ENCODE measurements around the gene NAPB. TPM values are rescaled to one million over a fixed set of nuclear protein-coding genes. Genes with fewer than 3 reads are reported as not detected.
A peak's percentile ranks its signal among the peaks of the same experiment; 100 is the strongest.

The NAPB gene
- total RNA-seq, 2 experiments from 2014 or later = 7.3 to 7.6 TPM

DNA sequence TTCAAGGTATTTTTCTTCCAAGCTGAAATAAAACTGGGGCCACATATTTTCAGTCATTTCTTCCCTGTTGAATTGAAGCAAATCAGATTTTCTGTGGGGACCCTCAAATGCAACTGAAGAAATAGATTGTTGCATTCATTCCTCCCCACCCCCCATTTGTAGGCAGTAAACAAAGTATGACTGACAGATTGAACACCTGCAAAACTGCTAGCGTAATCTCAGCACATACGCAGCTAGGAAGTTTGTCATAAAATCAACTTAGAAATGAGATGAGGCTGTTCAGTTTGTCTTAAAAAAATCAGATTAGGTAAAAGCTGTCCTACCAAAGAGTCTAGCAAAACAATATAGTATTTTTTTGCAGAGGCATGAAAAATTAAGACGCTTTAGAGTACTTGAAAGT, 50.4 kb downstream of the NAPB start:
- intact Hi-C loops (cut with micrococcal nuclease) = no loop called here

DNA sequence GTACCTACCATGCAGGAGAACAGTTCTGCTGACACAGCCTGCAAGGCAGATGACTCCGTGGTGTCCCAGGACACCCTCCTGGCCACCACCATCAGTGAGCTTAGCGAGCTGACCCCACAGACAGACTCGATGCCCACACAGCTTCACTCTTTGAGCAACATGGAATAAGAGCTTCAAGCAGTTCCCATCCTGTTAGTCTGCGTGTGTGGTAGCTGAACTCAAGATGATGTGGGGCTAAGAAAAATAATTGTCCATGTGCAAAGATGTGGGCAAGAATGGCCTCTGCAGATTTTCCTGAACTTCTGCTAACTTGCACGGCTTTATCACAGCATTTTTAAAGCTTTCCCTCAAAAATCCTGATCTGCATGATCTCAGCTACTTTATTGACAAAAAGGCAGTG, 51.0 kb downstream of the NAPB start:
- Mint-ChIP-seq H3K4me1 (ENCODE audit: low read depth) (peaks cover 26% of the 10 kb centered on the region), H3K9me3 (no peaks in the 10 kb centered on the region), H3K27ac (no peak overlapping the region), H3K36me3 (peaks cover 39% of the 10 kb centered on the region), H3K4me3 (no peak overlapping the region), H3K27me3 (no peaks in the 10 kb centered on the region)
- no peak for DNase-seq
- POLR2A ChIA-PET = no interaction called here
- intact Hi-C loops (cut with micrococcal nuclease) = no loop called here
- CTCF ChIA-PET = no interaction called here

More for the DNA sequence above, 50.4 kb downstream of the NAPB start:
- H3K4me1 Mint-ChIP-seq (ENCODE audit: low read depth) = peaks cover 30% of the 10 kb centered on the region
- peaks cover 44% of the 10 kb centered on the region for H3K36me3 Mint-ChIP-seq
- no peak overlapping the region for H3K4me3 Mint-ChIP-seq
- H3K27me3 Mint-ChIP-seq = no peaks in the 10 kb centered on the region
- DNase-seq = no peak
- no peaks in the 10 kb centered on the region for H3K9me3 Mint-ChIP-seq
- no peak overlapping the region for H3K27ac Mint-ChIP-seq
- ChIA-PET POLR2A (no interaction called here), CTCF (no interaction called here)

DNA sequence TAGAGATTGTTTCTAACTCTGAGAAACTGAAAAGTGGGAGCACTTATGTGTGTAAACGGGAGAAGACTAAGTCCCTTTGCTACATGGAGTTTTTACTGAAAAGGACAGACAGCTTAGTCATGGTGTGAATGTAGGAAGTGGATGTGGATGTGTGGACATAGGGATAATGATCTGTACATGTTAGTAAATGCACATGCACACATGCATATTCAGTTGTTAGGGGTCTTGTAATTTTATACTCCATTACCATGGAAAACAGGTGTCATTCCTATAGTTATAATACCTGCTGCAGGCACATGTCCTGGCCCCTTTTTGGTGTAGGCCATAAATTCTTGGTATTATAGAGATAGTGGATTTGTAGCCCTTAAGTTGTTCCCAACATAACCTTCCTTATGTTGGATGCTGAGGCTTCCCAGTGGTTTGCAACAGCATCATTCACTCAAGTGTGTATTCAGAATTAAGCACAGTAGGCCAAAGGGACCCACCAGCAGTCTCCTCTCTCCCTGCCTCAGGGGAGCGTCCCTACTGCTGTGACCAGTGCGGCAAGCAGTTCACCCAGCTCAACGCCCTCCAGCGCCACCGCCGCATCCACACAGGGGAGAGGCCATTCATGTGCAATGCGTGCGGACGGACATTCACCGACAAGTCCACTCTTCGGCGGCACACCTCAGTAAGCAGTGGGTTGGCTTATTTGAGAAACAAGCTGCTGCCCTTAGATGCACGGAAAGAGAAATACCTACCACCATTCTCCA, 52.0 kb downstream of the NAPB start:
- Mint-ChIP-seq H3K9me3 (no peaks in the 10 kb centered on the region), H3K4me3 (no peak overlapping the region), H3K36me3 (peaks cover 47% of the 10 kb centered on the region), H3K4me1 (ENCODE audit: low read depth) (peaks cover 36% of the 10 kb centered on the region), H3K27me3 (no peaks in the 10 kb centered on the region), H3K27ac (no peak overlapping the region)
- ChIA-PET POLR2A (no interaction called here), CTCF (no interaction called here)
- no peak for DNase-seq
- intact Hi-C loops (cut with micrococcal nuclease) = loop anchor here (5.0 kb wide), 1 partner anchor 1812 kb away; no protein-coding TSS in a partner anchor

DNA sequence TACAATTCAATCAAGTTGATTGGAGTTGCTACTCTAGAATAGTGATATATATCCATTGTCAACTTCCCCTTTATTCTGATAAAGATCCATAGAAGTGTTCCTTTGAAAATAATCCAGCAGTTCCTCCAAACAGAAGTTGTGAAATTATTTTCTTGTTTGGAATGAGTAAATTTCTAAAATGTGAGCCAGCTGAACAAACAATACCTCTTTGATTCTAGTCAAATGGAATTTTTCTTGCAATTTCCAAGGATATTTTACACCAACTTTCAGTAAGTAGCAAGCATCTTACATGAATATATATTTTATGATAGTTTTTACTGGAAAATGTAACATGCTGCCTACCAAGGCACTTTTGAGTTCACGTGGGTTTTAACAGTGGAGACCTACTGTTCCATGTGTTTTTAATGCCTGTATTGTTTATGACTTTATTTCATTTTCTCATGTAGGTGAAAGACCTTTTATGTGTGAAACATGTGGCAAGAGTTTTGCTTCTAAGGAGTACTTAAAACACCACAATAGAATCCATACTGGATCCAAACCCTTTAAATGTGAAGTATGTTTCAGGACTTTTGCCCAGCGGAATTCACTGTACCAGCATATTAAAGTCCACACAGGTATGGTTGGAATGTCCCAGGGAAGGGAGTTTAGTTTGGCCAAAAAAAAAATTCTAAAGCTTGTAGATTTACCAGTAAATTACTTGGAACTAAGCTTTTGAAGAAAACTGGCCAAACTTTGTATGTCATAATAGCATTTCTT, 52.8 kb downstream of the NAPB start:
- intact Hi-C loops (cut with micrococcal nuclease) = loop anchor here (5.0 kb wide), 1 partner anchor 1811 kb away; no protein-coding TSS in a partner anchor
- DNase-seq = no peak
- H3K27me3 Mint-ChIP-seq = no peaks in the 10 kb centered on the region
- no peak overlapping the region for H3K4me3 Mint-ChIP-seq
- ChIA-PET POLR2A (no interaction called here), CTCF (interaction anchor here (0.9 kb wide), 1 partner anchor 51 kb away, joined by 3 read pairs; no protein-coding TSS in a partner anchor)
- H3K36me3 Mint-ChIP-seq = peaks cover 41% of the 10 kb centered on the region
- H3K27ac Mint-ChIP-seq = no peak overlapping the region
- H3K4me1 Mint-ChIP-seq (ENCODE audit: low read depth) = peaks cover 43% of the 10 kb centered on the region
- H3K9me3 Mint-ChIP-seq = no peaks in the 10 kb centered on the region

DNA sequence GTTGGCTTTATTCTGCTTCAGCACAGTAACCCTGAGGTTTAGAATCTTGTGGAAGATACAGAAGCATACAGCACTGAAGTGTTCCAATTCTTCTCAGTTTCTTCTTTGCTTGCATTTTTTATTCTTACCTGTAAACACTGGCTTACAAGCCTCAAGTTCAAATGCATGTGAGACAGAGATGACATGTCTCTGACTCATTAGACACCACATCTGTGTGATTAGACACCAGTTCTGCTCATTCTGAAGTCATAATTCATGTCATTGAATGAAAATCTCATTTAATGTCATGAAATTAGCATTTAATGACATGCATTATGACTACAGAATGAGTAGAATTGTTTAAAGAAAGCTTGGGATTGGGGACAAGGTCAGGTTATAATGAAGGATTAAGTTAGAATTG, 53.5 kb downstream of the NAPB start:
- H3K27ac Mint-ChIP-seq = peak overlapping the region; percentile 16
- POLR2A ChIA-PET = no interaction called here
- no peaks in the 10 kb centered on the region for H3K27me3 Mint-ChIP-seq
- no peak for DNase-seq
- intact Hi-C loops (cut with micrococcal nuclease) = loop anchor here (1.0 to 5.0 kb wide), 3 partner anchors 32 to 1810 kb away; no protein-coding TSS in a partner anchor
- peaks cover 50% of the 10 kb centered on the region for H3K4me1 Mint-ChIP-seq (ENCODE audit: low read depth)
- H3K36me3 Mint-ChIP-seq = peaks cover 41% of the 10 kb centered on the region
- no peaks in the 10 kb centered on the region for H3K9me3 Mint-ChIP-seq
- CTCF ChIA-PET = interaction anchor here (0.9 to 1.8 kb wide), 3 partner anchors 10 to 52 kb away, joined by 3 to 5 read pairs (median 4); no protein-coding TSS in a partner anchor
- no peak overlapping the region for H3K4me3 Mint-ChIP-seq

DNA sequence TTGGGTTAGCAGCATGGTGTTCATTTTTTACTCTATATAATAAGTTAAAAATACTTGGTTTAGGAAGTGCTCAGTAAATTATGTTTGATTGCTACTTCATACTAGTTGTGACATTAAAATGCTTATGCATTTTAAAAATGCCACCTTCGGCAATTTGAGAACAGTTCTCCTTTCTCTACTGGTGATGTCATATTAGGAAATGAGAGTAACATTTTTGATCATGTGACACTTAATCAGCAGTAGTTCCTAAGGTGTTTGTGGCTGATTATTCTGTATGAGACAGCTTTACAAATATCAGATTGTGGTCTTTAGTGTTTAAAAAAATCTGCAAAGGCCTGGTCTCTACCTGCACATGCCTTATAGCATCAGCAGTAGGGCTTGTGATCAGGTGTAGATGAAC, 54.9 kb downstream of the NAPB start:
- CTCF ChIA-PET = interaction anchor here (0.9 to 1.8 kb wide), 4 partner anchors 17 to 57 kb away, joined by 3 to 5 read pairs (median 4); partner anchors contain the start of gene NAPB
- DNase-seq = no peak
- H3K36me3 Mint-ChIP-seq = peaks cover 36% of the 10 kb centered on the region
- intact Hi-C loops (cut with micrococcal nuclease) = loop anchor here (1.0 to 5.0 kb wide), 4 partner anchors 15 to 1809 kb away; no protein-coding TSS in a partner anchor
- peaks cover 50% of the 10 kb centered on the region for H3K4me1 Mint-ChIP-seq (ENCODE audit: low read depth)
- peaks cover 2% of the 10 kb centered on the region for H3K27me3 Mint-ChIP-seq
- H3K9me3 Mint-ChIP-seq = no peaks in the 10 kb centered on the region
- peak overlapping the region; percentile 81 for H3K27ac Mint-ChIP-seq
- POLR2A ChIA-PET = interaction anchor here (1.0 to 1.5 kb wide), 3 partner anchors 16 to 55 kb away, joined by 6 to 16 read pairs (median 12); partner anchors contain the start of gene NAPB
- no peak overlapping the region for H3K4me3 Mint-ChIP-seq

DNA sequence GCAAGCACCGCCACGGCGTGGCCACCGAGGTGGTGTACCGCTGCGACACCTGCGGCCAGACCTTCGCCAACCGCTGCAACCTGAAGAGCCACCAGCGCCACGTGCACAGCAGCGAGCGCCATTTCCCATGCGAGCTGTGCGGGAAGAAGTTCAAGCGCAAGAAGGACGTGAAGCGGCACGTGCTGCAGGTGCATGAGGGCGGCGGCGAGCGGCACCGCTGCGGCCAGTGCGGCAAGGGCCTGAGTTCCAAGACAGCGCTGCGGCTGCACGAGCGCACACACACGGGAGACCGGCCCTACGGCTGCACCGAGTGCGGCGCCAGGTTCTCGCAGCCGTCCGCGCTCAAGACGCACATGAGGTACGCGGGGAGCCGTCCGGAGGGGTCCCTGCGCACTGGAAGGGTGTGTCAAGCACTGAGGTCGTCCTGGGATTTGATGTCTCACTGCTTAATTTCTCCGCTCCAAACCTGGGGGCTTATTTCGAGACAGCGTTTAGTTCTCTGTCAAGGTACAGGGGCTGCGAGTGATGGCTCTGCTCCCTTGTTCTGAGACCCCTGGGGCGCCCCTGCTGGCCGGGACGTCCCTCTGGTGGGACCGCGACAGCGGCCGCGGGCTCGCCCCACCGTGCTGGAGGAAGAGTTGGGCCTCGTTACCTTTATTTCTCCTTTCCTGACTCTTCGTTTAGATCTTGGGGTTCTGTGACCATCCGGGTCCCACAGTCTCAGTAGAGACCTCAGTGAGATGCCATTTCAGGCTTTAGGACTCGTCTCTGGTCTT, 55.7 kb downstream of the NAPB start:
- Mint-ChIP-seq H3K4me1 (ENCODE audit: low read depth) (peaks cover 54% of the 10 kb centered on the region), H3K9me3 (no peaks in the 10 kb centered on the region), H3K4me3 (no peak overlapping the region), H3K27me3 (peaks cover 2% of the 10 kb centered on the region), H3K27ac (no peak overlapping the region), H3K36me3 (peaks cover 31% of the 10 kb centered on the region)
- POLR2A ChIA-PET = interaction anchor here (1.4 kb wide), 1 partner anchor 15 kb away, joined by 6 read pairs; the partner anchor contains the start of gene NXT1
- intact Hi-C loops (cut with micrococcal nuclease) = loop anchor here (1.0 to 5.0 kb wide), 4 partner anchors 14 to 1808 kb away; no protein-coding TSS in a partner anchor
- no peak for DNase-seq
- CTCF ChIA-PET = no interaction called here

DNA sequence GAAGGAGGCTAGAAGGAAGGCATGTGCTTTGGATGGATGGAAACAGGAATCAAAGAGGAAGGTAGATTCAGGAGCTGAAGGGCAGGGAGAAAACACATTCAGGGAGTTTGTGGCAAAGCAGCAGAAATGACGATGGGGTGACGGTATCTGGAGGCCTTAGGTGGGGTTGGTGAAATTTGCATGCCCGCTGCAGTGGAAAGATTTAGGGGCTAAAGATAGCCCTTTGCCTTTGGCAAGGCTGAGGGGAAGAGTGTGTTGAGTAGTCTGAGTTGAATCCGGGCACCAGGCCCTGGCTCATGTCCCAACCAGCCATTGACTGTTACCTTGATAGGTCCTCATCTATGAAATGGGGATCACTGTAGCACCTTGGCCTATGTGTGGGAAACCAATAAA, 58.0 kb downstream of the NAPB start:
- peaks cover 20% of the 10 kb centered on the region for H3K36me3 Mint-ChIP-seq
- H3K27ac Mint-ChIP-seq = no peak overlapping the region
- no peak for DNase-seq
- H3K4me3 Mint-ChIP-seq = peak overlapping the region; percentile 91
- ChIA-PET POLR2A (no interaction called here), CTCF (interaction anchor here (1.4 kb wide), 1 partner anchor 58 kb away, joined by 3 read pairs; the partner anchor contains the start of gene NAPB)
- H3K9me3 Mint-ChIP-seq = no peaks in the 10 kb centered on the region
- intact Hi-C loops (cut with micrococcal nuclease) = no loop called here
- peaks cover 56% of the 10 kb centered on the region for H3K4me1 Mint-ChIP-seq (ENCODE audit: low read depth)
- peaks cover 2% of the 10 kb centered on the region for H3K27me3 Mint-ChIP-seq

DNA sequence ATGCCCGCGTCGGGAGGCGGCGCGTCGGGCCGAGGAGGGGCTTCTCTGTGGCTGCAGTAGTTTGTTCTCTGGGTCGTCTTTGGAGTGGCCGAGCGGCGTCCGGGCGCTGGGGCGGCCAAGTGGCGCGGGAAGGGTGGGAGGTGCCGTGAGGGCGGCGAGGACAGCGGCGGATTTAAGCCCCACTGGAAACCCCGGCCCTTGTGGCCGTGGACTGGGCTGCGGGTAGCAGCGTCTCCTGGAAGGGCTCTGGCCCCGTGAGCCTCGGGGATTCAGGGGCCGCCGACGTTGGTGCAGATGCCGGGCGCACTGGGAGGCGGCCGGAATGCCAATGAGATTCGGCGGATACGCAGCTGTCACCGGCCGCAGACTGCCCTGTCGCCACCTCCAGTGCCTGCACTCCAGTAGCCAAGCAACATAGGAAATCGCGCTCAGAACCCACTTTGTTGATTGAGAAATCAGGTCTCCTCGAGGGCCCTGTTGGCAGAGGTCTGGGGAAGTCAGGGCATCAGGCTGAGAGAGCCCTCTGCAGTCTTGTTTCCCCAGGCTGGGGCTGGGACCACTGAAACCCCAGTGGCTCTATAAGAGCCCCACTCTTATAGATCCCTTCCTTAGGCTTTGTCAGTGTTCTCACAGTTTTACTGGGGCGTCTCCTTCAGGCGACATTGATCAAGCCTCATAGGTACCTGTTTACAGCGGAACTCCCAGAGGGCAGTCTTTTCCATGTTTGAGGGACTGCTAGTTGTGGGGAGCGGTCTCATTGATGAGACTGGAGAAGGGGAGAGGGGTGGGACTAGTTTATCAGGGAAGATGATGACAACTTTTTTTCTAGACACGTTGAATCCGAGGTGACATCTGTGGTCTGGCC, 58.7 kb downstream of the NAPB start:
- Mint-ChIP-seq H3K4me3 (peak overlapping the region; percentile 91), H3K36me3 (peaks cover 17% of the 10 kb centered on the region), H3K9me3 (no peaks in the 10 kb centered on the region), H3K4me1 (ENCODE audit: low read depth) (peaks cover 50% of the 10 kb centered on the region), H3K27ac (peak overlapping the region; percentile 84), H3K27me3 (peaks cover 2% of the 10 kb centered on the region)
- POLR2A ChIA-PET = interaction anchor here (4.0 kb wide), 1 partner anchor 12 kb away, joined by 31 read pairs; the partner anchor contains the start of gene NXT1
- CTCF ChIA-PET = interaction anchor here (0.8 to 2.3 kb wide), 2 partner anchors 53 to 59 kb away, joined by 3 to 5 read pairs; partner anchors contain the start of gene NAPB
- intact Hi-C loops (cut with micrococcal nuclease) = loop anchor here (1.0 kb wide), 1 partner anchor 58 kb away; no protein-coding TSS in a partner anchor
- DNase-seq = peak; percentile 49

DNA sequence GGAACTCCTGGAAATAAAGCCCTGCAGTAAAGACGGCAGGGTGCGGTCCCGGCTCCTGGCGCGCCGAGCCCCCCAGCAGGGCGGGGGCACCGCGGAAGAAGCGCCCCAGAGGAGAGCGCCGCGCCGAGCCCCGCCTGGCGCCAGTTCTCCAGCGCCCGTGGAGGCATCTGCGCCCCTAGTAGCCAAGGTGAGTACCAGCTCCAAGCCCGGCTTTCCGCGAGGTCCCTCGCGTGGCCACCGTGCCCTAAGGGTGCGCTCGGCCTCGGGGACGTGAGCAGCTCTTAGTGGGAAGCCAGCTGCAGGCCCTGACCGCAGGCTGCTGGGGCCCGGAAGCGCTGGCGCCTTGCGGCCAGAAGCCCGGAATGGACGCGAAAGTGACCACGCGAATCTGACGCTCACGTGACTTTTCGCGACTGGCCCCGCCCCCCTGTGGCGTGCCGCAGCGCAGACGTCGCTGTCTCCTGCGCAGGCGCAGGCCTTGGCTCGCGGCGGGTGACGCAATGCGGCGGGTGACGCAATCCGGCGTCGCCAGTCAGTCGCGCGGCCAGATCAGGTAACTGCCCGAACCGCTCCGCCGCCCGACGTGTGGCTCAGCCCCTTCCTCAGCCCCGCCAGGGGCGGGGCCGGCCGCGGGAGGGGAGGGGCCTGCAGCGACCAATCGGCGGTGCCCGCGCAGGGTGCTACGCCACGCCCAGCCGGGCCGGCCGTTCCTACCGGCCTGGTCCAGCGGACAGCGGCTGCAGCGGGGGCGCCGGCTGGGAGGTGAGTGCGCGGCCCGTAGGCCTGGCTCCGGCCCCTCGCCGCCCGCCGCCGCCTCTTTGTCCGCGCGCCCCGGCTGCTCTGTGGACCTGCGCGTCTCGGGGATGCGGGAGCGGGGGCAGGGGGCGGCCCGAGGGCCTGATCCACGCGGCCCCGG, 59.6 kb downstream of the NAPB start, which contains the start of gene GZF1:
Gene GZF1 (plus strand): TSS at position 707 of the 916 bp plus-strand sequence. CDS start 2,202 bp downstream, outside the sequence.
- peak within 1 kb of the TSS; percentile 91 for H3K4me3 Mint-ChIP-seq
- intact Hi-C loops (cut with micrococcal nuclease) = loop anchor here (1.0 kb wide), 1 partner anchor 59 kb away; no protein-coding TSS in a partner anchor

More for the DNA sequence above, 59.6 kb downstream of the NAPB start, which contains the start of gene GZF1:
- ChIA-PET POLR2A (interaction anchor here (1.1 to 4.0 kb wide), 2 partner anchors 9 to 11 kb away, joined by 5 to 31 read pairs; partner anchors contain the start of gene NXT1), CTCF (interaction anchor here (1.1 to 2.3 kb wide), 2 partner anchors 12 to 60 kb away, joined by 5 to 8 read pairs; partner anchors contain the start of genes NAPB and NXT1)
- Mint-ChIP-seq H3K9me3 (no peaks in the 10 kb centered on the region), H3K27ac (peak within 1 kb of the TSS; percentile 93), H3K36me3 (peaks cover 17% of the 10 kb centered on the region), H3K4me1 (ENCODE audit: low read depth) (peaks cover 46% of the 10 kb centered on the region), H3K27me3 (peaks cover 2% of the 10 kb centered on the region)
- peak; percentile 99 for DNase-seq
